HG03095 (cell line): ENCODE measurements around the gene TMEM141.

ENCODE experiments used
- ATAC-seq: cut with Tn5 transposase; IDR thresholded peaks from one replicate; pipeline ENCODE4 v1.9.1; 2021; ENCODE audit warnings: moderate library complexity; ENCODE audit not compliant: unreplicated experiment

Gene TMEM141

GRCh38 chr9:136790640-136791515 lies at the start of gene TMEM141:
Gene TMEM141, plus strand, starts transcription at chr9:136791344. Its CDS starts 27 bp downstream, at chr9:136791371.
- peak; percentile 80 for ATAC-seq

DNA sequence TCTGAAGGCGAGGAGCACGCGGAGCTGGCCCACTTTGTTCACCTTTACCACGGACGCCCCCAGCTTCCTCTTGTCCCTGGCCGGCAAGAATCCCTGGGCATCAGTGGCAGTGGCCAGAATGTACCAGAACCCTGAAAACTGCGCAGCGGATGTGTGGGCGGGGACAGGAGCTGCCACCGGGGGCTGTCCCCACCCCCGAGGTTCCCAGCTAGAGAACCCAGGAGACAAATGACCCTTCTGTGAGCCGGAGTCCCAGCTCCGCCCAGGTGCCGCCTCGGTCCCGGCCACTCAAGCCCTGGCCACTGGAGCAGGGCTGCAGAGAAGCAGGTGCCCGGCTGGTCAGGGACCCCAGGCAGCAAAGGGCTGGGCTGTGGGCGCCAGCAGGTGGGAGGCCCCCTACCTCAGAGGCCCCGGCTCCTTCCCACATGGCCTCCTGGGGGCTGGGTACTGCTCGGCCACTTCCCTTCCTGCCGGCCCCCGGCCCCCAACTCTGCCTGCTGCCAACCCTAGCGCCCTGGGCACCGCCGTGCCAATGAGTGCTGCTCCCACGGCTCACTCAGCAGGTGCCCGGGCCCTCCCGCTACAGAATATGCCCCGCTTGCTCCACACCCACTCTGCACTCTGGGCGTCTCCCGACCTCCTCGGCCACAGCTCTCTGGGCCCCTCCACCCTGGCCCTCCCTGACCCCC lies 49.1 kb upstream of the TMEM141 start:
- no peak for ATAC-seq

DNA sequence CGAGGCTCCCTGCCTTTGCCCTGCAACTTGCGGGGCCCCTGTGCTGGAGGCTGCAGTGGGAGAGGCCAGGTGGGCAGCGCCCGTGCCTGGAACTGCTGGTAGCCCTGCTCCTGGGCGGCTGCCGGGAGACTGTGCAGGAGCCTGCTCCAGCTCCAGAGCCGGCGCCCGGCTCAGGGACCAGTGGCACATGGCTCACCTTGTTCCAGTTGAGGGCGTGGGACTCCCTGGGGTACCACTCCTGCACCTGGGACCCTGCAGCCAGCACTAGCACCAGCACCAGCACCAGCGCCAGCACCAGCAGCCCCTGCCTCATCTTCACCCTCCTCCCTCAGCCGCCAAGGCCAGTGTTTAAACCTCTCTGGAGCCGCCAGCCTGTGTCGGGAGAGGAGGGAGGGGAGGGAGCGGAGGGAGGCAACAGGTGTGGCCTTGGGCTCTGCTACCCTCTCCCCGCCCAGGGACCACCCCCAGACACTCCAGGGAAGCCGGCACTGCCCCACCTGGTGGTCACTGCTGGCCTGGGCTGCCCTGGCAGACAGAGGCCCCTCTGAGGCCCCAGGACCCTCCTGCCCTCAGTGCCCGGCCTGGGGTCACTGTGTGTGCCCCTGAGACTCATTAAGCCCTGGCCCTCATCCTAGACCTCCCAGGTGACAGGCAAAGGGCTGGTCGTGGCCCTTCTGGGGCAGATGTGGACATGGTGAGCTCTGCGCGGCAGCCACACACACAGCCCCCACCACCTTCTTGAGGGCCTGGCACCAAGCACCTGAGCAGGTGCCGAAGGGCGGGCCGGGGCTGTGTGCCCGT lies 48.4 kb upstream of the TMEM141 start, which contains the start of gene LCN10:
TSS of gene LCN10 (minus strand) at position 350 of the 801 bp plus-strand sequence. CDS start at position 313, 37 bp downstream.
- ATAC-seq = no peak

GRCh38 chr9:136743639-136744211 lies 47.4 kb upstream of the TMEM141 start:
- ATAC-seq = no peak

- ATAC-seq = no peak
Measured at GRCh38 chr9:136744773-136745172, 46.4 kb upstream of the TMEM141 start.

- no peak for ATAC-seq
Measured at GRCh38 chr9:136745389-136746154, 45.6 kb upstream of the TMEM141 start.

DNA sequence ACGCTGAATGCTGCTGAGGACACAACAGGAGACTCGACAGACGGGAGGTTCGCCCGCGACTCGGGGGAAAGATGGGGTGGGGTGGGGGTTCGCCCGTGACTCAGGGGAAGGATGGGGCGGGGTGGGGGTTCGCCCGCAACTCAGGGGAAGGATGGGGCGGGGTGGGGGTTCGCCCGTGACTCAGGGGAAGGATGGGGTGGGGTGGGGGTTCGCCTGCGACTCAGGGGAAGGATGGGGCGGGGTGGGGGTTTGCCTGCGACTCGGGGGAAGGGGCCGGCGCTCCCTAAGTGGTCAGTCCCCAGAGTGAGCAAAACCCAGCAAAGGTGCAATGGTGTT lies 45.0 kb upstream of the TMEM141 start:
- no peak for ATAC-seq

DNA sequence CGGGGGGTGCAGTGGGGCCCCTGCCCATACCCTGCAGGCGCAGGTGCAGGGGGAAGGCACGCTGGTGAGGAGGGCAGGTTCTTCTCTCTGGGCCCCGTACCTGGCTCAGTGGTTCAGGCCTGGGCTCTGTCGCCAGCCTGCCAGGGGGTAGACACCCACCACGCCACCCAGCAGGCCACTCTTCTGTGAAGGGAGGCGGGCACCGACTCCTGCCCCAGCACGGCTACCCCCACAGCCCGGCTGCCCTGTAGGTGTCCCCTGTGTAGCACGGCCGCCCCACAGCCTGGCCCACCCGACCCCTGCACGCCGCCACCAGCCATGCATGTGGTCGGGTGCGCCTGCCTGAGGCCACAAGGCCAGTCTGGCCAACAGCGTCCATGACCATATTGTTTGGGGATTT lies 44.5 kb upstream of the TMEM141 start:
- no peak for ATAC-seq

DNA sequence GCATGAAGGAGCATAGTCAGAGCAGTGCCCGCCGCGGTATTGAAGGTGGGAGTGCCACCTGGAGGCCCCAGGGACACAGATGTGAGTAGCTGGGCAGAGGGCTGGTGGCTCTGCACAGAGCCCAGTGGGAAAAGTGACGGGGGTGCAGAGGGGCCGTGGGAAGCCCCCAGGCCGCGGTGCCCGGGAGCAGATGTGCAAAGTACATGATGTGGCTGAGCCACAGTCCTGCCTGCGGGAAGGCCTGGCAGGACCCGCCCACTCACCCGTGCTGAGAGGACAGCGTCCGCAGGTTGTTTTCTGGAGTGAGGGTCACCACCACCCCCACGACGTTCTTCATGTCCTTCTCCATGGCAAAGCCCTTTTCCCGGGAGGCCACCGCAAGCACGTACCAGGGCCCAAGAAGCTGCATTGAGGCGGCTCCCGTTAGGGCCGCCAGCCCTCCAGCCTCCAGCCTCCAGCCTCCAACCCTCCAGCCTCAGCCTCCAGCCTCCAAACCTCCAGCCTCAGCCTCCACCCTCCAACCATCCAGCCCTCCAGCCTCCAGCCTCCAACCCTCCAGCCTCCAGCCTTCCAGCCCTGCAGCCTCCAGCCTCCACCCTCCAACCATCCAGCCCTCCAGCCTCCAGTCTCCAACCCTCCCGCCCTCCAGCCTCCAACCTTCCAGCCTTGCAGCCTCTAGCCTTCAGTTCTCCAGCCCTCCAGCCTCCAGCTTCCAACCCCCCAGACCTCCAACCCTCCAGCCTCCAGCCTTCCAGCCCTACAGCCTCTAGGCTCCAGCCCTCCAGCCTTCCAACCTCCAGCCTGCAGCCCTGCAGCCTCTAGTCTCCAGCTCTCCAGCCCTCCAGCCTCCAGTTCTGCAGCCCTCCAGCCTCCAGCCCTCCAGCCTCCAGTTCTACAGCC lies 43.7 kb upstream of the TMEM141 start:
- ATAC-seq = no peak

- no peak for ATAC-seq
Measured at GRCh38 chr9:136748201-136748600, 42.9 kb upstream of the TMEM141 start, which contains the start of gene LCN6. Gene LCN6, minus strand, starts transcription at chr9:136748525. Its CDS starts 42 bp downstream, at chr9:136748483.

DNA sequence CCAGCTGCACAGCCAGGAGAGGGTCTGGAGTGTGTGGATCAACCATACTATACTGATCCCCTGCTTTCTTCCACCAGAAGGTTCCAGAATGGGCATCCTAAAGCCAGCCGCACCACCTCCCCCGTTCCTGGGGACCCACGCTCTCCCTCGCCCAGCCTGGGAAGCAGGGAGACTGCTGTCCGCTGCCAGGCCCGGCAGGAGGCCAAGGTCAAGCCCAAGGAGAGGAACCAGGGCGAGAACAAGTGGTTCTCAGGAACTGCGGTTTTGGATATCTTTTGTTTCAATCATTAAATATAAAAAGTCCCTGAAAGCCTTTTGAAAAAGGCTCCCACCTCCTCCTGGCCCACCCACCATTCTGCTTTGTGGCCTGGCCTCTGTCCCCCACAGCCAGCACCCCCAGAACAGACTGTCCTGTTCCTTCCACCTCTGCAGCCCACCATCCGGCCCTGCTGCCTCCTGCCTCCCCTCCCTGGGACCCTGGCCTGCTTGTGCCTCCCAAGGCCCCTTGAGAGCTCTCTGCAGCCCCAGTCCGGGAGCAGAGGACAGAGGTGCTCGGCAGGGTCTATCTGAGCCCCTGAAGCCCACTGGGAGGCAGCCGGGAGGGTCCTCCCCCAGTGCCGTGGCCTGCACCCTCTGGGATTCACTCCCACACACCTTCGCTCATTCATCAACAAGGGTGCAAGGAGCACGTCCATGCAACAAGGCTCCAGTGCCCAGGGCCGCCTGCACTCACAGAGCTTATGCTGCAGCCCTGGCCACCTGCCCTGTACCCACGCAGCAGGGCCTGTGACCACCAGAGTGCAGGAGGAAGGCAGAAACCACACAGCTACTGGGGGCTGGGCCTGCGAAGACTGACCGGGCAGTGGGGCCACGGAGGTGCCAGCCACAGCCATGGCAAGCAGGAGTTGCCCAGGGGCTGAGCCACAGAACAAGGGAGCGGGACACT lies 42.2 kb upstream of the TMEM141 start:
- ATAC-seq = no peak

DNA sequence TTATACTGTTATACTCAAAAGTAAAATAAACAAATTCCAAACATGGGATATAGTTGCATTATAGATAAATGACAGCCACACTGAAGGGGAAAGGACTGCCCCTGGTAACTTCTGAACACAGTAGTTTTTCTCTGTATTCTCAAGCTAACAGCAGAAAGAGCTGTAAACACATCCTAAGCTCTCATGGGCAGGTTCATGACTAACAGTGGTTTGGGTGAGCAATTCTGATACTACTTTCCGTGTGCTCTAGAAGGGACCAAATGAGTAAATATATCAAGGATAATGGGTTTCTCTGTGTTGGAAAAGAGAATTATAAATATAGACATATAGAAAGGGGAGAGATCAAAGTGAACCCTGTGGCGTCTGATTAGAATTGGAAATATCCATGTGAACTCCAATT lies 40.6 kb upstream of the TMEM141 start:
- ATAC-seq = no peak

DNA sequence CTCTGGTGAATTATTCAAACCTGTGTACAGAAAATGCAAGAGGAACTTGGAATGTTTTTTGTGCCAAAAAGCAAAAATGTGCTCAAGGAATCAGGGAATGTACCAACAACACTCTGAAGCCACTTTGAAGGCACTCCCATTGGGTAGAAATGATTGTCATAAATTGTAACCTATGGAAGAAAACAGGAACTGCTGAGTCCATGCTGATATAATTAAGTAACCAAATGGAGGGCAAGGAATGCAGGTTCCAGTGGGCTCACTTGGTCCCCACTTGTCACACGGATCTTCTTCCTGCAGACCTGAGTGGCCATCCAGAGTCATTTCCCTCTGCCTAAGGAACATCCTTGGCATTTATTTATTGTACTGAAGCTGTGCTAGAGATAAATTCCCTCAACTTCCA lies 39.9 kb upstream of the TMEM141 start:
- ATAC-seq = no peak

DNA sequence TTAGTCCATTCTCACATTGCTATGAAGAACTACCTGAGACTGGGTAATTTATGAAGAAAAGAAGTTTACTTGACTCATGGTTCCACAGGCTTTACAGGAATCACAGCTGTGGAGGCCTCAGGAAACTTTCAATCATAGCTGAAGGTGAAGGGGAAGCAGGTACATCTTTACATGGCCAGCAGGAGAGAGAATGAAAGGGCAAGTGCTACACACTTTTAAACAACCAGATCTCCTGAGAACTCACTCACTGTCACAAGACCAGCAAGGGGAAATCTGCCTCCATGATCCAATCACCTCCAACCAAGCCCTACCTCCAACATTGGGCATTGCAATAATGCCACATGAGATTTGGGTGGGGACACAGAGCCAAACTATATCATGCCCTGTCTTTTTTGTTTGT lies 39.3 kb upstream of the TMEM141 start:
- no peak for ATAC-seq

- ATAC-seq = no peak
Measured at GRCh38 chr9:136753371-136754058, 37.6 kb upstream of the TMEM141 start.

GRCh38 chr9:136754059-136754572 lies 37.0 kb upstream of the TMEM141 start:
- ATAC-seq = no peak

DNA sequence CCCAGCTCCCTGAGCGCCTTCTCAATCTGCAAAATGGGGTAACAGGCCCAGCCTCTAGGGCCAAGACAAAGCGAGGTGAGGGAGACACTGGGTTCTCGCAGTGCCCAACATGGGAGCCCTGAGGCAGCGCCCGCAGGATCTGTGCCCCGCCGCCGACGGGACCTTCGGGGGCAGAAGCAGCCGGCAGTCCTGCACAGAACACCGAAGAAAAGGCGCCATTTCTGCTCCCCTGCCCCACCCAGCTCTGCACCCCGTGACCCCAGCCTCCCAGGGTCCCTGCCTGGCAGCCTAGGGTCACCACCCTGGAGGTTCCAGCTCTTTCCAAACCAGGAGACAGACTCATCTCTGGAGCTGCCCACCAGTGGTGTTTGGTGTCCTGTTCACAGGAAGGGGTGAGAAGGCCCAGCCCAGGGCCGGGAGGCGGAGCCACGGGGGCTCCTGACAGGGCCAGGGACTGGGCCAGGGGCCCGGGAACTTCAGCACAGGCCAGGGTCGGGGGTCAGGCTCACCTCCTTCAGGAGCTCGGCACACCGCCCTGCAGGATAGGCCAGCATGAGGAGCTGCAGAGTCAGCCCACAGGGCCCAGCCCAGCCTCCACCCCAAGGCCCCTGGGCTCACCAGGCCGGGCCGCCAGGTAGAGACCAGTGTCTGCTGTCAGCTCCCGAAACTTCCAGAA lies 36.4 kb upstream of the TMEM141 start:
- ATAC-seq = no peak
